Activated T-helper 17 cell treated with anti-CD3 and anti-CD28 coated beads, Interleukin-2, amount 50 U/mL, for 72 hours (primary cell): ENCODE results near the gene YTHDF2. TPM values are rescaled to one million over a fixed set of nuclear protein-coding genes. Genes with fewer than 3 reads are reported as not detected.

Experiments
- total RNA-seq, 2 donors: library from RNA; stranded (reverse); gene quantifications; one replicate each; pipeline ENCODE4 v1.2.3, GENCODE V29; 2022

The YTHDF2 gene
- total RNA-seq, 2 donors from 2014 or later: 60.1 to 74.9 TPM

Other genes starting within 250 kb of the YTHDF2 start
- 100 to 1,000 TPM in 1 of 2 donors, 10 to 100 TPM in 1; 58.6 to 116 TPM for gene RCC1, start 230.9 kb upstream of the YTHDF2 start, total RNA-seq
- 10 to 100 TPM; 58.9 to 95.8 TPM for gene TRNAU1AP, start 183.9 kb upstream of the YTHDF2 start, total RNA-seq
- not detected for gene RAB42, start 144.7 kb upstream of the YTHDF2 start, total RNA-seq
- 10 to 100 TPM; 15.0 to 28.4 TPM for gene TAF12, start 93.9 kb upstream of the YTHDF2 start, total RNA-seq
- not detected for gene RNU11, start 88.3 kb upstream of the YTHDF2 start, total RNA-seq
- gene GMEB1, start 68.2 kb upstream of the YTHDF2 start, total RNA-seq: 10 to 100 TPM; 27.4 to 33.1 TPM
- gene OPRD1, start 75.2 kb downstream of the YTHDF2 start, total RNA-seq: not detected
- gene EPB41, start 177.6 kb downstream of the YTHDF2 start, total RNA-seq: 10 to 100 TPM; 40.0 to 63.2 TPM